ENCODE data around the gene HOXB1. TPM values are rescaled to one million over a fixed set of nuclear protein-coding genes. Genes with fewer than 3 reads are reported as not detected.

The HOXB1 gene
- total RNA-seq, 4 donors from 2014 or later: not detected

DNA sequence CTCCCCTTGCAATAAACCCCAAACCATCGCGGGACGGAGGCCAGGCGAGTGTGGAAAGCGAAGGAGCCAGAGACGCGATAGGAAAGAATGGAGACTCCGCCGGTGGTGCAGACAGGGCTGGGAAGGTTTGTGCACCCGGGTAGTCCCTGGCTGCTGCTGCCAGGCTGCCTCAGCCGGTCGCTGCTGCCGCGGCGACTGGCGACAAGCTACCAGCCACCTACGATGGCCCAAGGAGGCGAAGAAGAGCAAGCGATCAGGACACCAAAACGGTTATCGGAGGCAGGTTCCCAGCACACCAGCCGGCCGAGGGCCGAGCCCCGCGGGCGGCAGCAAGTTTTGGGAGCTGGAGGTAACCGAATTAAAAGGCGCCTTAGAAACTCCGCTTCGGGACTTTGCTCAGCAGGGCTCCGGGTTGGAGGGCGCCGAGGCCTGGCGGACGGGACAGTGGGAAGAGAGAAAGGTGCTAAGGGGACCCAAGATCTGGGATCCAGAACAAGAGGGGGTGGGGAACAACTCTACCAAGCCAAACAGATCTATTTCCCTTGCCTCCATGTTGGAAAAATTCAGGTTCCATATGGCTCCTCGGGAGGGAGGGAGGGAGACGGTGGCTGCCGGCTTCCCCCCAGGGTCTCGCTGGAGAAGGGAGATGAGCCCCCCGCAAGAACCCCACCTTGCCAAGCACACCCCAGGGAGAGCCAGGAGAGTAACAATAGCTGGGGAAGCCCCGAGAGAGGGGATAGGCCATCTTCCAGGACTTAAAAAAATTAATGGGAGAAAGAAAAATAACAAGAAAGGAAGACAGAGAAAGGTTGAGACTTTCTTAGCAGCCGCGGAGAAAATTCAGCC, 23.8 kb upstream of the HOXB1 start:
- no peak for TF ChIP-seq POLR2A (IDR thresholded peaks at IDR 0.05)
- TF ChIP-seq, protein P1, sequence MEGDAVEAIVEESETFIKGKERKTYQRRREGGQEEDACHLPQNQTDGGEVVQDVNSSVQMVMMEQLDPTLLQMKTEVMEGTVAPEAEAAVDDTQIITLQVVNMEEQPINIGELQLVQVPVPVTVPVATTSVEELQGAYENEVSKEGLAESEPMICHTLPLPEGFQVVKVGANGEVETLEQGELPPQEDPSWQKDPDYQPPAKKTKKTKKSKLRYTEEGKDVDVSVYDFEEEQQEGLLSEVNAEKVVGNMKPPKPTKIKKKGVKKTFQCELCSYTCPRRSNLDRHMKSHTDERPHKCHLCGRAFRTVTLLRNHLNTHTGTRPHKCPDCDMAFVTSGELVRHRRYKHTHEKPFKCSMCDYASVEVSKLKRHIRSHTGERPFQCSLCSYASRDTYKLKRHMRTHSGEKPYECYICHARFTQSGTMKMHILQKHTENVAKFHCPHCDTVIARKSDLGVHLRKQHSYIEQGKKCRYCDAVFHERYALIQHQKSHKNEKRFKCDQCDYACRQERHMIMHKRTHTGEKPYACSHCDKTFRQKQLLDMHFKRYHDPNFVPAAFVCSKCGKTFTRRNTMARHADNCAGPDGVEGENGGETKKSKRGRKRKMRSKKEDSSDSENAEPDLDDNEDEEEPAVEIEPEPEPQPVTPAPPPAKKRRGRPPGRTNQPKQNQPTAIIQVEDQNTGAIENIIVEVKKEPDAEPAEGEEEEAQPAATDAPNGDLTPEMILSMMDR (IDR thresholded peaks at IDR 0.05): no peak
- peak overlapping the region; percentile 49 to 96 (median 68) for H3K27ac ChIP-seq
- no peaks in the 10 kb centered on the region for H3K27me3 ChIP-seq
- no peaks in the 10 kb centered on the region for H3K9me3 ChIP-seq
- peaks cover 0 to 19% (median 3%) of the 10 kb centered on the region in 3 donors for H3K36me3 ChIP-seq
- H3K4me1 ChIP-seq: peaks cover 0 to 70% (median 2%) of the 10 kb centered on the region in 4 donors
- peak overlapping the region; percentile 5 to 52 (median 14) for H3K4me3 ChIP-seq
- no peak for DNase-seq

DNA sequence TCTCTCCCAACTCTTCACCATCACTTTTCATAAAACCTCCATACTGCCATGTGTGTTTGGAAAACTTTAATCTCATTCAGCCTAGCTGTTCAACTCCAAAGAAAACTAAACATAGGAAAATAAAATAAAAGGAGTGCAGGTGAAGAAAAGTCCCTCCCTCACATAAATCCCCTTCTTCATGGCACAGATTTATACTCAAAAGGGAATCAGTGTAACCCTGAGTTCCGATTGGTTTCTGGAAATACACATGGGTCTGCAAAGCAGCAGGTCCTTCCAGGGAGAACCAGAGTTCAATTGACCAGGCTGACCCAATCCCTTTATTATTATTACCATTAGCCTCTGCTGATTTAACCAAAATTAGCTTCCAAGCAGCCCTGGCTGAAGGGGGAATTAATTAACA, 23.0 kb upstream of the HOXB1 start:
- Histone ChIP-seq H3K27ac (peak overlapping the region; percentile 49 to 96 (median 68)), H3K4me1 (peaks cover 0 to 62% (median 2%) of the 10 kb centered on the region in 4 donors), H3K36me3 (peaks cover 0 to 23% (median 3%) of the 10 kb centered on the region in 3 donors), H3K27me3 (no peaks in the 10 kb centered on the region), H3K4me3 (peak overlapping the region in 1 of 4 donors; percentile 52), H3K9me3 (no peaks in the 10 kb centered on the region)
- no peak for DNase-seq
- TF ChIP-seq, protein P1 (IDR thresholded peaks at IDR 0.05): no peak
- no peak for TF ChIP-seq POLR2A (IDR thresholded peaks at IDR 0.05)

DNA sequence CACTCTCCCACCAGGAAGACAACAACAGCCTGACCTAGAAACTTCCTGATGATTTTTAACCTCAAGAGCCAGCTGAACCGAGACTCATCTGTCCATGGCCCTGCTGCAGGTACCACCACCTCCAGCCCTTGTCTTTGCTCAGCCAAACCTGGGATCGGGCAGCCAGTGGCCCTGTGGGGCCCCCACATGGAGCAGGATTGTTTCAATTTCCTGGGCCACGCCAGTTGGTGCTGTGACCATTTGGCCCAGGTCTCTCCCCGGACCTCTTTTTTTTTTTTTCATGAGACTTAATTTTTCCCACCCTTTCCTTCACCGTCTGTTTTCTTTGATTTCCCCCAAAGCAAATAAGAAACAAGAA, 22.4 kb upstream of the HOXB1 start:
- no peak for TF ChIP-seq POLR2A (IDR thresholded peaks at IDR 0.05)
- TF ChIP-seq, protein P1 (IDR thresholded peaks at IDR 0.05): no peak
- Histone ChIP-seq H3K4me3 (peak overlapping the region in 1 of 4 donors; percentile 21), H3K27ac (peak overlapping the region; percentile 29 to 96 (median 56)), H3K36me3 (peaks cover 0 to 23% (median 3%) of the 10 kb centered on the region in 3 donors), H3K27me3 (no peaks in the 10 kb centered on the region), H3K4me1 (peaks cover 0 to 56% (median 2%) of the 10 kb centered on the region in 4 donors), H3K9me3 (no peaks in the 10 kb centered on the region)
- DNase-seq: no peak

DNA sequence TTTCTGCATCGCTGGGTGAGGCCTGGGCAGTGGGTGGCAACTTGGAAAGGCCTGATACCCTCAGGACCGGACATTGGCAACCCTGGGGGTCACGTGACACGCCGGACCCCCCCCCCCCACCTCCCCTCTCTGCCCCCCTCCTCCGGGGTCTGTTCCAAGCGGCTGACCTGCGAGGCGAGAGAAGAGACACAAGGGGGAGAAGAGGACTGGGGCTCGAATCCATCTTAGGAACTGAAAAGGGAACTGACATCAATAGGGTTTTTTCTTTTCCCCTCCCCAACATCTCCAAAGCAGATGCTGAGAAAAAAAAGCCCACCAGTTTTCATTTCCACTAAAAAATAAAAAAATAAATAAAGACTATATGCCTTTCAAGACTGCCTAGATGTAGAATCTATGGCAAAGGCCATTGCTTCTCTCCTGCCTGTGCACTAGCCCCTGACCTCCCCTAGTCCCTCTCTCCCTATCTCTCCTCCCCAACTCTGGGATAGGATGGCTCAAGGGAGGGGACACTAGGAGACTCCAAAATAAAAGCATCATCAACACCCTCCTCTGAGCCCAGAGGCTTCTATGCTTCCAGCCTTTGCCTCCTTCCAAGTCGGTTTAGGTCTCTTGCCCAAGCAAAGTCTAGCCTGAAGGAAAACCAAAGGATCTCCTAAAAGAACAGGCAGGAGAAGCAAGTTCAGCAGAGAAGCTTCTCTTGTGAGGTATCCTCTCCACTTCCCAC, 21.8 kb upstream of the HOXB1 start:
- Histone ChIP-seq H3K4me3 (peak overlapping the region in 1 of 4 donors; percentile 21), H3K36me3 (peaks cover 0 to 23% (median 3%) of the 10 kb centered on the region in 3 donors), H3K27ac (peak overlapping the region; percentile 49 to 96 (median 63)), H3K27me3 (no peaks in the 10 kb centered on the region), H3K4me1 (peaks cover 0 to 55% (median 2%) of the 10 kb centered on the region in 4 donors), H3K9me3 (no peaks in the 10 kb centered on the region)
- no peak for TF ChIP-seq POLR2A (IDR thresholded peaks at IDR 0.05)
- TF ChIP-seq, protein P1 (IDR thresholded peaks at IDR 0.05): no peak
- no peak for DNase-seq

DNA sequence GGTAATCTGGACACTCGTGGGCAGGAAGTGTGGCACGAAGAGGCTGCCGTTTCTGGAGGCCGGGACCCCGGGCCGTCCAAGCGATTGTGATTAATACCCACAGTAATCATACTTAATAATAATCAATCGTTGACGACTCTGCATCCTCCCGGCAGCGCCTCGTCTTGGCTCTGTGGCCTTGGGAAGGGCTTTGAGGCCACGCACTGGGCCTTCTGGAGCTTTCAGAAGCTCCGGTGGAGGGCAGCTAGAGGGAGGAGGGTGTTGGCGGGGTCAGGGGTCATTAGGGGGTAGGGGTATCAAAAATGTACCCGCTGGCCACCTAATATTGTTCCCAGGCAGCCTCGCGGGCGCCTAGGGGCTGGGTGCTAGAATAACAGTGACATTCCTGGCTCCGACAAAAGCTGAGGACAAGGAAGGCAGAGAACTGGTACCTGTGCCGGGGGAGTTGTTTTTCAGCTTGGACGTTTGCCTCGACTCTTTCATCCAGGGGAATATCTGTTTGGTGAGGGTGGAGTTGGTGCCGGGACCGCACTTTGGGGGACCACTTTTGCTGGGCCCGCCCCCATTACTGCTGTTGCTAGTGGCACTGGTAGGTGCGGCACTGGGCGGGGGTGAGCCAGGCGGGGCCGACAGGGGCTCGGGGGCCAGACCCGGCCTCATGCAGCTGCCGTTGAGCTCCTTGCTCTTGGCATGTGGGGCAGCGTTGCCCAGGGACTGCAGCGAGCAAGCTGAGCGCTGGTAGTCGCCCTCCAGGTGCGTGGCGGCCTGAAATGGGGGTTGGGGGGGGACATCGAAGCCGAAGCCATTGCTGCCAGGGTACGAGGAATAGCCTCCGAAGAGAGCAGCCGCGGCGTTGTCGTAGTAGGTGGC, 21.0 kb upstream of the HOXB1 start:
- H3K36me3 ChIP-seq: peaks cover 0 to 23% (median 3%) of the 10 kb centered on the region in 3 donors
- H3K4me3 ChIP-seq: peak overlapping the region in 1 of 4 donors; percentile 6
- no peak for DNase-seq
- TF ChIP-seq, protein P1 (IDR thresholded peaks at IDR 0.05): no peak
- TF ChIP-seq POLR2A (IDR thresholded peaks at IDR 0.05): no peak
- no peaks in the 10 kb centered on the region for H3K27me3 ChIP-seq
- H3K9me3 ChIP-seq: no peaks in the 10 kb centered on the region
- peaks cover 0 to 53% (median 0%) of the 10 kb centered on the region in 4 donors for H3K4me1 ChIP-seq
- peak overlapping the region; percentile 38 to 96 (median 63) for H3K27ac ChIP-seq
